ENCODE data around the gene PAN2.
A peak's percentile ranks its signal among the peaks of the same experiment; 100 is the strongest.
"Not testable (repeated sequence)": the region's sequence is repeated elsewhere in the genome, so short reads cannot be mapped to it uniquely, and the experiment has no call there.

The PAN2 gene

DNA sequence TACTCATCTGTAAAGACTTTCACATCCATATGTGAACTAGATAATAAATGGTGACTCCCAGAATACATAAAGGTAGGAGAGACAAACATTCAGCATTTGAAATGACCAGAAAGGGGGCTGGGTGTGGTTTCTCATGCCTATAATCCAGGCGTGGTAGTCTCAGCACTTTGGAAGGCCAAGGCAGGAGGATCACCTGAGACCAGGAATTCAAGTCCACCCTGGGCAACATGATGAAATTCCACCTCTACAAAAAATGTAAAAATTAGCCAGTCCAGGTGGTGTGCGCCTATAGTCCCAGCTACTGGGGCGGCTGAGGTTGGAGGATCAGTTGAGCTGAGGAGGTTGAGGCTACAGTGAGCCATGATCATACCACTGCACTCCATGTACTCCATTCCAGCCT, 29.5 kb downstream of the PAN2 start:
- peak; percentile 1 for DNase-seq

DNA sequence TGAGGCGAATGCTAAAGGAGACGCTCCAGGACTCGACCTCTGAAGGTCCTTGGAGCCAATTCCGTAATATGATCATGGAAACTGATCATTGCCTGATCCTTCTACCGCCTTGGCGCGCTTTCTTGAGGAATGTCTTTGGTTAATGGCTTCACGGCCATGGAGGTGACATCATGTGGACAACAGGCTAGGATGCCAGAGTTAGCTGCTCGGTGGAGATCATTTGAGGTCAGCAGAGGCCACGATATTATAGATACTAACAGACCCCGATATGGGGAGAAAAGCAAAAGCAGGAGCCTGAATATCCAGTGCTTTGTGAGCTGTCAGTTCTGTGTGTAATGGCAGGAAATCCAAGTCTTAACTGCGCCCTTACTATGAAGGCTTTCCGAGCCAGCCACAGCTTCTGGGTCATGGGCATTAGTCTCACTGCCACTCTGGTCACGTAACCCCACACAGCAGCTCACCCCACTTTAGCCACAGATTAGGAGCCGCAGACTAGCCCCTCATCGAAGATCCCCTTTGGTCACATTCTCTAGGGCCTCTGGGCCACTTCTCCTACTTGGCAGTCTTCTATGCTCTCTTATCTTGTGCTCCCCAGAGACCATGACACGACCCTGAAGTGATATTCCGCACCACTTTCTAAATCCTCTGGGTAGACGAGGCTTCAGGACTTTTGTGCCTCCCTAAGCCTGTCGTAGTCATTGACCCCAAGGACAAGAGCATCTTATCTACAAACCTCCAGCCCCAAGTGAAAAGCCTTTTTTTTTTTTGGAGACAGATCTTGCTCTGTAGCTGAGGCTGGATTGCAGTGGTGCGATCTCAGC, 32.9 kb downstream of the PAN2 start:
- no peak for DNase-seq

DNA sequence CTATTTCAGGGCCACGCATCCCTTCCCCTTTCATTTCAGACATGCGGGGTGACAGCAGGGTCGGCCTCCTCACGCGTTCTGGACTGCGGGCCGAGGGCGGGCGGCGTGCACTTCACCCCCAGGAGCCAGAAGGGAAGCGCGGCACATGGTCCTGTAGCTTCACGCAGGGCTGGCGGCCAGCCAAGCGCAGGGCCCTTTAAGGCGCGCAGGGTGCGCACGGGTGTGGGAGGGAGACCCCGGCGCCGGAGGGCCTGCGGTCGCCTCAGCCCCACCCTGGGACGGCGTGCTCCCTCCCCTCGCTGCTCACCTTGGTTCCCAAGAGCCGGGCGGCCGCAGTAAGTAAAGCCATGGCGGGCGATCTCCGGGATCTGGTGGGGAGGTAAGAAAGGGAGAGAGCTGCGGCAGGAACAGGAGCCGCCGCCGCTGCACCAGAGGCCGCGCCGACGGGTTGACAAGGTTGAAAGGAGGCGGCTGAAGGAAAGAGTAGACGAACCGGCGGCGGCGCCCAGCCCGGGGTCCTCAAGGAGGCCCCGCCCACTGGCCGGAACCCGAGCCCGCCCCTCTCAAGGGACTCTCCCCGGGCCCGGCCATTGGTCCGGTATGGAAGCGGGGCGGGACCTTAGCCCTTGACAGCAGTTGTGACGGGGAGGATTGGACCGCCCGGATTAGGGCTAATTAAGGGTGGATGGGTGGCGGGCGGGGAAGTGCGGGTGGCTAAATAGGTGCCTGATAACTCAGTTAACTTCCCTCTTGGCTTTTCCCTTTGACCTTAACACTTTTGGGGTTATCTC, 33.8 kb downstream of the PAN2 start, which contains the start of gene CS:
Gene CS, minus strand, starts transcription at position 478 of the 791 bp plus-strand sequence. Its CDS starts 129 bp downstream, at position 349.
- peak; percentile 99 for DNase-seq

DNA sequence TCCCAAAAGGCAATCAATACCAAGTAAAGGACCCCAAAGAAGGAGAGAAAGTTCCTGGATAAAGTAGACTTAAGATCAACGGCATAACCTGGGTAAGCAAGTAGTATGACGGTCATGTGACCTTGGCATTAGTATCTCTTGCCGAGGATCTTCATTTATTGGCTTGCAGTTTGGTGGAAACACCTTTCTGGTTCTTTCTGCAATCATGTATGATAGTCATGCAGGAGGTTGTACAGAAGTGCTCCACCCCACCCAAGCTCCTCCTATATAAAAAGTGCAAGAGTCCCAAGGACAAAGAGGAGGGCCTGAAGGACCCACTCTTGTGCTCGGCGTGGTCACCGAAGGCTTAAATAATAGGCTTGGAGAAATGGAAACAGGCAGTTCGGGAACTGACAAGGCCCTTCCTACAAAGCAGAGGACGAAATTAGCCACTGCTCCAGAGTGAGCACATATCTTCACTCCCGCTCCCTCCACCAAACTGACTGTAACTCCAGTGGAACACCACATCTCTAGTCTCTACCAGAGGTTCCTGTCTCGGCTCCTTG, 34.4 kb downstream of the PAN2 start:
- peak; percentile 14 for DNase-seq

DNA sequence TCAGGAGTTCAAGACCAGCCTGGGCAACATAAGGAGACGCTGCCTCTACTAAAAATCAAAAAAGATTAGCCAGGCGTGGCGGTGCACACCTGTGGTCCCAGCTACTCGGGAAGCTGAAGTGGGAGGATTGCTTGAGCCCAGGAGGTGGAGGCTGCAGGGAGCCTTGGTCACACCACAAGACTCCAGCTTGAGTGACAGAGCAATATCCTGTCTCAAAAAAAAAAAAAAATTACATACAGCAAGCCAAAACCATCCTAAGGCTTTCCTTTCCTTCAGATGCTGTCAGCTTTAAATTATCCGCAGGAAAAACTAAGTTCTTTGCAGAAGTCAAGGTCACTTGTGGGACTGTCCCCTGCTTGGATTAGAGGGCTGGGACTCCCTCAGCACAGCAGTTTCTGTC, 35.0 kb downstream of the PAN2 start:
- no peak for DNase-seq

DNA sequence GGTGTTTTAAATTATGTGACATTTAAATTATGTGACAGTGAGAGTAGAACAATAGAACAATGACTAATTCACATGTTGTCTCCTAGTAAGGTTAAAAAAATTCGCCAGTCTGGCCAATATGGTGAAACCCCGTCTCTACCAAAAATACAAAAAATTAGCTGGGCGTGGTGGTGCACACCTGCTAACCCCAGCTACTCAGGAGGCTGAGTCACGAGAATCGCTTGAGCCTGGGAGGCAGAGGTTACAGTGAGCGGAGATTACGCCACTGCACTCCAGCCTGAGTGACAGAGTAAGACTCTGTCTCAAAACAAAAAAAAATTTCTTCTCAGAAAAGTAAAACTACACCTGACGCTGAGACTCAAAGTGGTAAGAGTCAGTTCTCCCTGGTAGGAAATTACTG, 36.4 kb downstream of the PAN2 start:
- no peak for DNase-seq

DNA sequence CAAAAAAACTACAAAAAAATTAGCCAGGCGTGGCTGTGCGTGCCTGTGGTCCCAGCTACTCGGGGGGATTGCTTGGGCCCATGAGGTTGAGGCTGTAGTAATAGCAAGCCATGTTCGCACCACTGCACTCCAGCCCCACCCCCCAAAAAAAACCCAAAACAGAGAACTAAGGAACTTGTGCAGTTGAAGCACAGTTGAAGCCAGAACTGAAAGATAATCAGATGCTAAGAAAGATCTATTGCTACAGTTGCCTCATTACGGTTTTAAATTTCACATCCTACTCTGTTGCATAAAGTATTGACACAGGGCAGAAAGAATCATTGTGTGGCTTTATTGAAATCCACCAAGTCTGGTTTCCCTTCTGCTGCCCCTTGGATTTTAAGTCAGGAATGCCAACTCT, 37.5 kb downstream of the PAN2 start:
- no peak for DNase-seq

DNA sequence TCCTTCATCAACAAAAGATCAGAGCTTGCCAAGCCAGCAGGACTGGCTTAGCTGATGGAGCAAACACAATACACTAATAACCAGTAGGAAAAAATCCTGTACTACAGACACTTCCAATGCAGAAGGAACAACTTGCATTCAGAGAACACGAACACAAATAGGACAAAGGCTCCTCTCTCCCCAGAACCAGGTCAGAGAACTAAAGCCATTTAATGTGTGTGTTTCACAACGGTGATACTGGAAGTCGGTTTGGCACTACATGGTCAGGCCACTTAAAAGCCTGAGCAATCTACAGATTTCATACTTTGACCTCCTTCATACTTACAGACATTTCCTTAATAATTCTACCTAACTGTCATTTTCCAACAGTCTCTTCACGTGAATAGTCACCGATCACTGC, 40.0 kb downstream of the PAN2 start:
- DNase-seq = no peak

DNA sequence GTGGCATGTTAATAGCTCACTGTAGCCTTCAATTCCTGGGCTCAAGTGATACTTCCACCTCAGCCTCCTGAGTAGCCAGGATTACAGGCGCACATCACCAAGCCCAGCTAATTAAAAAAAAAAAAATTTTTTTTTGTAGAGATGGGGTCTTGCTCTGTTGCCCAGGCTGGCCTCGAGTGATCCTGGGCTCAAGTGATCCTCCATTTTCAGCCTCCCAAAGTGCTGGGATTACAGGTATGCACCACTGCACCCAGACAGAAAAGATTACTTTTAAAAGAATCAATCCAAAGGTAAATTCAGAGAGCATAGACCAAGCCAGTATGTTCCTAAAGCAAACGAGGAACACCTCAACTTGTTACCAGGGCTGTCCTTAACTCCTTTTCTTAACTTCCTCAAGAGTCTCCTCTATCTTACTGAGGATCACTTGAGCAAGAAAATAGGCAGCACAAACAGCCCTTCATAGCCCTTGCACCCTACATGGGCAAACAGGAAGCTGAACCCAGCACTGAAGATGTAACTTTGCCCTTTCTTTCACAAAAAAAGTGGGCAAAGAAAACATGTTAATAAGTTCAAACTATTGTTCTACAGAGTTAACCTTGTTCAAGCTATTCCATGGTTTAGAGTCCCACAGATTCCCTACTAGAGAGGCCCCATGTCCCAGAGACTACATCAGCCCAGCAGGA, 45.0 kb downstream of the PAN2 start:
- DNase-seq = no peak

DNA sequence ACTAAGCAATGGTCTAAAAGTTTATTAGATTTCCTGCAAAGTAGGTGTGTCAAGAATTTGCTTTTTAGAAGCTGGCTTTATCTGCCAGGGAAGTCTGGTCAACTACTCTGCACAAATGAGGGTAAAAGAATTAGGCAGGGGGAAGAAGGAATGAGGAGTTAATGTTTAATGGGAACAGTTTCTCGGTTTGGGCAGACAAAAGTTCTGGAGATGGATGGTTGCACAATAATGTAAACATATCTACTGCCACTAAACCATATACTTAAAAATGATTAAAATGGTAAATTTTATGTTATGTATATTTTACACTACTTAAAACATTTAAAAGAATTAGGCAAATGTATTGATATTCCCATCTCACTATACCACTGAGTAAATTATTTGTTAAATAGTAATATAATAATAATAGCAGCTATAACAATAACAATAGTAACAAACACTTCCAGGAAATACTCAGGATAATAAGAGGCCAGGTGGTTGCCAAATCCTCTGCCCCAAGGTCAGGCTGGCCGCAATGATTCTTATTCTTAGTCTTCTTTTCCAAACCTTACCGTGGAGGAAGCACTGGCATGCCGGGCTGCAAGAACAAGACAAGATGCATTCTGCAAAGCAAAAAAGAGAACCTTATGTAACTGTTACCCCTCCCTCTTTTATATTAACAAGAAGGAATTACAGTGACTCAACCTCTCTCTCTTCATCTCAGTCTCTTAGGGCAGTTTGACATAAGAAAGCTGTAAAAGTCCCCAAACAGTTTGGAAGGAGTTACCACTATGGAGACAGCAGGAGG, 47.6 kb downstream of the PAN2 start:
- no peak for DNase-seq

DNA sequence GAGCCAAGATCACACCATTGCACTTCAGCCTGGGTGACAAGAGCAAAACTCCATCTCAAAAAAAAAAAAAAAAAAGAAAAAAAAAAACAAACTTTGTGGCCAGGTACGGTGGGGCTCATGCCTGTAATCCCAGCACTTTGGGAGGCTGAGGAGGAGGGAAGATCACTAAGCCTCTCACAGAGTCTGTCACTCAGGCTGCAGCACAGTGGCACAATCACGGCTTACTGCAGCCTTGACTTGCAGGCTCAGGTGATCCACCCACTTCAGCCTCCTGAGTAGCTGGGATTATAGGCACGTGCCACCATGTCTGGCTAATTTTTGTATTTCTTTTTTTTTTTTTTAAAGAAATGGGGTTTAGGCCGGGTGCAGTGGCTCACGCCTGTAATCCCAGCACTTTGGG, 49.5 kb downstream of the PAN2 start:
- not testable (repeated sequence) for DNase-seq

DNA sequence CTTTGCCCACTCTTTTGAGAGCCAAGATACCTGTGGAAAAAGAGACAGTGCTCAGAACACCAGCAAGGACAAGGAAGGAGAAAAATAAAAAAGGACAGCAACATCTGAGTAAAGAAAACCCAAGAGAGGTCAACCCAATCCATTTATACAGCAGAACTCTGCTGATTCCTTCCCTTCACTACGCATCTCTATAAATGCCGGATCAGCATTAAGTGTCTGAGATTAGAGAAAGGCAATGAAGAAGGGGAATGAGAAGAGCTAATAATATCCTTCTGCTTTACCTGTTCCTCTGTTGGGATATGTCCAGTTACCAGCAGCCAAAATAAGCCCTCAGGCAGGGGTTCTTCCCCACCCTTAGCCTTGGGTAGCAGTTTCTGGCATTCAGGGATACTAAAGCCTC, 51.2 kb downstream of the PAN2 start:
- no peak for DNase-seq

DNA sequence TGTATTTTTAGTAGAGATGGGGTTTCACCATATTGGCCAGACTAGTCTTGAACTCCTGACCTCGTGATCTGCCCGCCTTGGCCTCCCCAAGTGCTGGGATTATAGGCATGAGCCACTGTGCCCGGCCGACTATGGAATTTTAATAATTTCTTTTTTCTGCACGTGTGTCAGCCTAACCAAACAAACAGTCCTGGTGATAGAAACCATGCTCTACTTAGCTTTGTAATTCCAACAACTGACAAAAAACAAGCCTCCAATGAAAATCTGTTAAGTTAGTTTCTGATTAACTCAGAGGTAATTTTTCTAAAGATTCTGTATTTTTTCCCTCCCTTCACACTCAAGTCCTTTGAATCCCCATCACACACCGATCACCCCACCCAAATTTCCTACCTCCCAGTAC, 51.8 kb downstream of the PAN2 start:
- DNase-seq = no peak

DNA sequence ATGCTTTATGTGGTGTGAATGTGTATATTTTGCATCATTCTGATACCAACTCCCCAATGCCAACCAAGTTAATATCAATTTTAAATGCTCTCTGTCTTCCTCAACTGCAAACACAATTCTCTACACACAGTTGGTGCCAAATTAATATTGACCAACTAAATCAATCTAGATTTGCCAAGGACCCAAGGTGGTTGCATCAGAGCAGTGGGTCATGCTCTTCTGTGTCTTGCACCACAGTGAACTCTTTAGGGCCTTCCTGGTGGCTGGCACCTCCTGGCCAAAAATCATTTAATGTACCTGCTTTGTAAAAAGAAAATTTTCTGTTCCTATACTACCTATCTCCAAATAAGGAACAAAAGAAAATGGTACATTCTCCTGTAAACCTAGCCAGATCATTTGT, 53.0 kb downstream of the PAN2 start:
- no peak for DNase-seq

DNA sequence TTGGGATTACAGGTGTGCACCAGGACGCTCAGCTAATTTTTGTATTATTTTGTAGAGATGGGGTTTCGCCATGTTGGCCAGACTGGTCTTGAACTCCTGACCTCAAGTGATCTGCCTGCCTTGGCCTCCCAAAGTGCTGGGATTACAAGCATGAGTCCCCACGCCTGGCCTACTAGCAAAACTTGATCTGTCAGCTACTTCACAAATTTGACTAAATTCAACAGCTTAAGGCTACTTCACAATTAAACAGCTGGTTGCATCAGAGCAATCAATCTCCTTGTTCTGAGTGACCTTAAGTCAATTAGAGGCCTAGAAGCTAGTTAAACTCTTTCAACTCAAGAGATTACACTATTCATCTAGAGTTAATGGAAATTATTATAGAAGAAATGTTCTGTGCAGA, 54.9 kb downstream of the PAN2 start:
- DNase-seq = no peak

DNA sequence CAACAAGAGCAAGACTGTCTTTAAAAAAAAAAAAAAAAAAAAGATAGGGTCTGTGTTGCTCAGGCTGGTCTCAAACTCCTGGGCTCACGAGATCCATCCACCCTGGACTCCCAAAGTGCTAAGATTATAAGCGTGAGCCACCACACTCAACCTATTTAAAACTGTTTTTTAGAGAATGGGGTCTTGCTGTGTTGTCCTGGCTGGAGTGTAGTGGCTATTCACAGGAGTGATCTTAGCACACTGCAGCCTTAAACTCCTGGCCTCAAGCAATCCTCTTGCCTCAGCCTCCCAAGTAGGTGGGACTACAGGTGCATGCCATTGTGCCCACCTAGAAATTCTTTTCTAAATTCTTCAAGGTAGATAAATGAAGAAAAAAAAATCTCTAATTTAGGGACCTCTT, 59.5 kb downstream of the PAN2 start:
- DNase-seq = no peak

DNA sequence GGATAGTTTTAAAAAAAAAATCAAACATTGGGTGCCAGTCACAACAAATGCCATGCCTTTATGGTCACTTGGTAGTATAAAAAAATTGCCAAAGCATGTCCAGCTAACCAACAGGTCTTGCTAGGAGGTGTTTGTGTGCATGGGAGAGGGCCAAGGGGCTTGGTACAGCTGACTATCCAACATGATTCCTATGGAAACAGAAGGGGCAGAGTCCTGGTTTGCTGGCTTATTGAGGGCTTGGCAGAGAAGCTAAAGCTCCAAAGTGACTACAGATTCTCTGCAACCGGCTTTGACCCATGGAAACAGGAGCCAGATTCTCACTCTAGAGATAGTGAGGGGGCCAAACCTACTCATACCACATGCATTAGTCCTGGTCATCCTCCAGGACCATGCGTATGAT, 61.3 kb downstream of the PAN2 start:
- not testable (repeated sequence) for DNase-seq

DNA sequence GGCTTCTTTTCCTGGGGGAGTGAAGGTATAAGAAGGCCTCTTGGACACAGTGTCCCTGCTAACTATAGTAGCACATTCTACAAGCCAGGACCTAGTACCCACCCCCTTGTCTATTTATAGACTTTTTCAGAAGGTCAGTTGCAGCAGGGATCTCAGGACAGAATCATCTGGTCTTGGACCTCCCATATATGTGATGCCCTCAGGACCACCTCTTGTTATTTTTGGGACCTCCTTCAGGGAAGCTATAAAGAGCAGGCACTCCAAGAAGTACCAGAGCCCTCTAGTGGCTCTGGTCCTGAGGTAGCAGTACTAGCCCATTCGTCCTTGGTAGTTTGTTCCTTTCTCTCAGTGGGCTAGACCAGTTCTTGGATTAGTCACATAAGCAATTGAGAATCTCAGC, 62.8 kb downstream of the PAN2 start:
- DNase-seq = peak; percentile 29

DNA sequence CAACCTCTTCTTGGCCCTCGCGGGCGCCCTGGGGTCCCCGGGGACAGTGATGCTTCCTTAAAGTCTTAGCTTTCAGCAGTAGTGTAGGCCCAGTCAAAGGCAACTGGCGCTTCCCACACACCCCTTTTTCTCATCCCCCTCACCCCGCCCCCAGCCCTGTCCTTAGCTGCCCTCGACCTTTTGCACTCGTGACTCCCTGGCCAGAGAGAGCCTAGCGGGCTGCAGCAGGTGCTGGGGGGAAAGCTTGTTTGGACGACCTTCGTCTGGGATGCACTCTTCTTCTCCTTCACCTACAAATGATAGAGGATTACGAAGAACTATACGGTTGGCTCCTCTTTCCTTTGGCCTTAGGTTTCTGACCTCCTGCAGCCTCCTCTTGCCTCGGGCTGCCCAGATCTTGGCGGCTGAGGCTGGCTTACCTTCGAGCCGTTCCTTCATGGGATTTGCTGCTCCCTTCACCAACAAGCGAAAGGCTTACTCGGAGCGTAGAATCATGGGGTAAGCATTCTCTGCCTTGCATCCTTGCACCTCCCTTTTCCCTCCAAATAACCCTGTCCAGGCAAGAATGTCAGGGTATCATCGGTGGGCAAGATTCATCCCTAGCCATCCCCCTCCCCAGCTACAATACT, 66.2 kb downstream of the PAN2 start:
- no peak for DNase-seq

DNA sequence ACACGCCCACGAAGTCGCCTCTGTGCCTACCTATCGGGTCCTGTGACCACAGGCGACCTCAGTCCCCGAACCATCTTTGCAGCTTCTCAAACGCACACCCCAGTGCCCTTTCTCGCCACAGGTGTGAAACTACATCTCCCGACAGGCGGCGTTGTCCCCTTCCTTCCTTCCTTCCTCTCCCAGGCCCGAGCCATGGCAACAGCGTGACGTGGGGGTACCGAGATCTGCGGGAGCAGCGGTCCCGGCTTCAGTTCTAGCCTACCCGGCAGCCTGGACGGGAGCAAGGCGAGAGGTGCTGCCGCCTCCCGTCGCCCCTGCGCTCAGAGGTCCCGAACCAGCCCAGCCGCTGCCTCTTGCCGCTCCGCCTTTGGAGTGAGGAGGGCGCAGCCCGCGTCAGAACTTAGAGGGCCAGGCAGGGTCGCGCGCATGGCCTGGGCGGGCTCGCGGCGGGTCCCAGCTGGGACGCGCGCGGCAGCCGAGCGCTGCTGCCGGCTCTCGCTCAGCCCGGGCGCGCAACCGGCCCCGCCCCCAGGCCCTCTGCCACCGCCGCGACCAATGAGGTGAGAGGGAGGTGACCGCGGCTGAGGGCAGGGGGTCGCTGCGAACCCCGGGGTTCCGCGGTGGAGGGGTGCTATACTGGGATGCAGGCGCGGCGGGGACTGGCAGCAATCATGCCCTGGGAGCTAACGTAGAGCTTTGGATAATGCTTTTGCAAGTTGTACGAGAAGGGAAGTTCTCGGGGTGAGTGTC, 66.9 kb downstream of the PAN2 start, which contains the start of gene COQ10A:
Gene COQ10A, plus strand, starts transcription at position 250 of the 750 bp plus-strand sequence. Its CDS starts 177 bp downstream, at position 427.
- peak; percentile 77 for DNase-seq

All from NCI-H226 (cell line).